Breast epithelium (tissue), 3 donors: ENCODE results near the gene LIPI.

Source experiments
- CTCF ChIP-seq, 3 donors: fragments of 450-650 bp; IDR thresholded peaks; one replicate each; pipeline ENCODE4 v1.5.1; 2016 to 2017; ENCODE audit warnings: antibody characterized with exemption in 3 of 3, mild to moderate bottlenecking in 3 of 3, moderate library complexity in 3 of 3
- POLR2AphosphoS5 ChIP-seq, 3 donors: sonication (generic); formaldehyde crosslinking; IDR thresholded peaks; one replicate each; pipeline ENCODE4 v1.6.1; 2017; ENCODE audit warnings: antibody characterized with exemption in 3 of 3

GRCh38 chr21:14075346-14076142 lies 135.2 kb downstream of the LIPI start:
- no peak for TF ChIP-seq CTCF (IDR thresholded peaks at IDR 0.05)
- no peak for TF ChIP-seq POLR2AphosphoS5 (IDR thresholded peaks at IDR 0.05)
